ENCODE data around the gene NT5DC3. TPM values are rescaled to one million over a fixed set of nuclear protein-coding genes. Genes with fewer than 3 reads are reported as not detected.

NT5DC3 gene
- total and polyA plus RNA-seq, 9 of the 15 experiments (the other 6 are each of a cell fraction or from before 2014, with no cell fraction given) = 6.3 to 33.5 (median 24.5) TPM

GRCh38 chr12:103858953-103859601 lies 18.0 kb upstream of the NT5DC3 start (continued):
- TF ChIP-seq, protein P1, sequence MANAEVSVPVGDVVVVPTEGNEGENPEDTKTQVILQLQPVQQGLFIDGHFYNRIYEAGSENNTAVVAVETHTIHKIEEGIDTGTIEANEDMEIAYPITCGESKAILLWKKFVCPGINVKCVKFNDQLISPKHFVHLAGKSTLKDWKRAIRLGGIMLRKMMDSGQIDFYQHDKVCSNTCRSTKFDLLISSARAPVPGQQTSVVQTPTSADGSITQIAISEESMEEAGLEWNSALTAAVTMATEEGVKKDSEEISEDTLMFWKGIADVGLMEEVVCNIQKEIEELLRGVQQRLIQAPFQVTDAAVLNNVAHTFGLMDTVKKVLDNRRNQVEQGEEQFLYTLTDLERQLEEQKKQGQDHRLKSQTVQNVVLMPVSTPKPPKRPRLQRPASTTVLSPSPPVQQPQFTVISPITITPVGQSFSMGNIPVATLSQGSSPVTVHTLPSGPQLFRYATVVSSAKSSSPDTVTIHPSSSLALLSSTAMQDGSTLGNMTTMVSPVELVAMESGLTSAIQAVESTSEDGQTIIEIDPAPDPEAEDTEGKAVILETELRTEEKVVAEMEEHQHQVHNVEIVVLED (CRISPR knock-in tag; IDR thresholded peaks at IDR 0.05) = 0 out of 2 replicates have a peak, but pooled peaks have one; percentile 6
- TF ChIP-seq PBX2 (CRISPR knock-in tag; IDR thresholded peaks at IDR 0.05; ENCODE audit: low read depth) = no peak
- peak; percentile 51 for TF ChIP-seq PBX2 (tag; conservative IDR thresholded peaks at IDR 0.05; ENCODE audit: low read depth)
- TF ChIP-seq NR4A1 (CRISPR knock-in tag; IDR thresholded peaks at IDR 0.05) = no peak
- TF ChIP-seq NR4A1 (tag; IDR thresholded peaks at IDR 0.05) = peak; percentile 96
- TF ChIP-seq BCL6 (CRISPR knock-in tag; IDR thresholded peaks at IDR 0.05) = 0 out of 2 replicates have a peak, but pooled peaks have one; percentile 57
- TF ChIP-seq, protein P2, sequence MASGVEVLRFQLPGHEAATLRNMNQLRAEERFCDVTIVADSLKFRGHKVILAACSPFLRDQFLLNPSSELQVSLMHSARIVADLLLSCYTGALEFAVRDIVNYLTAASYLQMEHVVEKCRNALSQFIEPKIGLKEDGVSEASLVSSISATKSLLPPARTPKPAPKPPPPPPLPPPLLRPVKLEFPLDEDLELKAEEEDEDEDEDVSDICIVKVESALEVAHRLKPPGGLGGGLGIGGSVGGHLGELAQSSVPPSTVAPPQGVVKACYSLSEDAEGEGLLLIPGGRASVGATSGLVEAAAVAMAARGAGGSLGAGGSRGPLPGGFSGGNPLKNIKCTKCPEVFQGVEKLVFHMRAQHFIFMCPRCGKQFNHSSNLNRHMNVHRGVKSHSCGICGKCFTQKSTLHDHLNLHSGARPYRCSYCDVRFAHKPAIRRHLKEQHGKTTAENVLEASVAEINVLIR (CRISPR knock-in tag; IDR thresholded peaks at IDR 0.05) = peak; percentile 45
- peak; percentile 47; the same call in 1 of the 2 replicates for TF ChIP-seq DIDO1 (tag; IDR thresholded peaks at IDR 0.05; ENCODE audit: low read depth)
- TF ChIP-seq ZNF274 (IDR thresholded peaks at IDR 0.05; ENCODE audit: borderline replicate concordance, low read depth, low read length) = no peak
- TF ChIP-seq CREB3 (tag; conservative IDR thresholded peaks at IDR 0.05; ENCODE audit: low read depth) = peak; percentile 93
- TF ChIP-seq ELF1 (tag; IDR thresholded peaks at IDR 0.05) = peak; percentile 36; the same call in 1 of the 2 replicates
- TF ChIP-seq RFX1 (IDR thresholded peaks at IDR 0.05) = no peak
- TF ChIP-seq HDAC8 (tag; IDR thresholded peaks at IDR 0.05) = 0 out of 2 replicates have a peak, but pooled peaks have one; percentile 62
- peak; percentile 48; the same call in 1 of the 2 replicates for TF ChIP-seq SMAD3 (CRISPR knock-in tag; conservative IDR thresholded peaks at IDR 0.05)
- peak; percentile 57 for TF ChIP-seq CXXC5 (CRISPR knock-in tag; IDR thresholded peaks at IDR 0.05)
- no peak for TF ChIP-seq CLOCK (CRISPR knock-in tag; IDR thresholded peaks at IDR 0.05; ENCODE audit: borderline replicate concordance)
- TF ChIP-seq ZNF79 (CRISPR knock-in tag; IDR thresholded peaks at IDR 0.05; ENCODE audit: low read depth) = peak; percentile 43; the same call in 1 of the 2 replicates
- no peak for TF ChIP-seq ZNF232 (CRISPR knock-in tag; IDR thresholded peaks at IDR 0.05)
